ENCODE data around the gene IL4R.

- TF ChIP-seq IRF3 (IDR thresholded peaks at IDR 0.05) = 0 out of 2 replicates have a peak, but pooled peaks have one; percentile 38
- TF ChIP-seq ZBED1 (IDR thresholded peaks at IDR 0.05; ENCODE audit: borderline replicate concordance) = peak; percentile 48; the same call in 1 of the 2 replicates
- TF ChIP-seq SP1 (IDR thresholded peaks at IDR 0.05; ENCODE audit: low read depth, low read length) = peak; percentile 92
- peak; percentile 12 to 42 (median 13); a peak in 2 of 6 replicates for TF ChIP-seq CTCF (IDR thresholded peaks at IDR 0.05 in 2 of 3, conservative IDR thresholded peaks at IDR 0.05 in 1 of 3; ENCODE audit: control insufficient read depth in 2 of 3, extremely low read depth in 1 of 3, insufficient read depth in 1 of 3, low read depth in 3 of 3, low read length in 3 of 3)
- TF ChIP-seq MTA3 (IDR thresholded peaks at IDR 0.05; ENCODE audit: borderline replicate concordance, low read length) = no peak
- no peak; the same call in 1 of the 2 replicates for TF ChIP-seq CHD4 (IDR thresholded peaks at IDR 0.05)
- peak; percentile 96 for TF ChIP-seq POLR2A (IDR thresholded peaks at IDR 0.05; ENCODE audit: low read depth, low read length)
- no peak for TF ChIP-seq USF2 (IDR thresholded peaks at IDR 0.05; ENCODE audit: borderline replicate concordance, low read depth, low read length)
- no peak for TF ChIP-seq ATF3 (IDR thresholded peaks at IDR 0.05; ENCODE audit: borderline replicate concordance, extremely low read depth, low read depth, low read length)
- no peak for TF ChIP-seq SKIL (IDR thresholded peaks at IDR 0.05; ENCODE audit: low read depth, poor library complexity, severe bottlenecking)
- TF ChIP-seq PKNOX1 (IDR thresholded peaks at IDR 0.05) = peak; percentile 98
- no peak for TF ChIP-seq RBBP5 (conservative IDR thresholded peaks at IDR 0.05)
- 0 out of 4 replicates have a peak, but pooled peaks have one; percentile 21 to 25 for TF ChIP-seq EP300 (IDR thresholded peaks at IDR 0.05; ENCODE audit: borderline replicate concordance in 1 of 2, control insufficient read depth in 1 of 2, low read depth in 2 of 2, low read length in 2 of 2)
- 0 out of 2 replicates have a peak, but pooled peaks have one; percentile 28 for TF ChIP-seq RCOR1 (conservative IDR thresholded peaks at IDR 0.05; ENCODE audit: low read depth, low read length)
These were observed 45.1 kb upstream of the IL4R start, which contains the start of gene NSMCE1 for GRCh38 chr16:27268376-27269299.
